Dendritic cell treated with granulocyte-macrophage colony-stimulating factor and Interleukin-4, amounts not matched to agents 40 ng/mL and 50 ng/mL, for 4 days (primary cell): ENCODE data around the gene RPL9.
"Not testable (repeated sequence)": the region's sequence is repeated elsewhere in the genome, so short reads cannot be mapped to it uniquely, and the experiment has no call there.

ENCODE experiments used
- H3K27ac Mint-ChIP-seq: one replicate; pipeline ENCODE4 v1.8.0; 2022; ENCODE audit warnings: mild to moderate bottlenecking, mixed read lengths
- H3K27me3 Mint-ChIP-seq: one replicate; pipeline ENCODE4 v1.8.0; 2022; ENCODE audit warnings: mild to moderate bottlenecking, mixed read lengths
- H3K36me3 Mint-ChIP-seq: one replicate; pipeline ENCODE4 v1.8.0; 2022; ENCODE audit warnings: low read depth, mixed read lengths
- H3K4me1 Mint-ChIP-seq: one replicate; pipeline ENCODE4 v1.8.0; 2022; ENCODE audit warnings: low read depth, mixed read lengths
- H3K4me3 Mint-ChIP-seq: one replicate; pipeline ENCODE4 v1.8.0; 2022; ENCODE audit warnings: mild to moderate bottlenecking, moderate library complexity, mixed read lengths
- H3K9me3 Mint-ChIP-seq: one replicate; pipeline ENCODE4 v1.8.0; 2022; ENCODE audit warnings: mixed read lengths
- intact Hi-C: fragments of 100-400 bp; cut with micrococcal nuclease; formaldehyde crosslinking; loops from one replicate; pipeline ENCODE4 v1.15.0; 2022

The RPL9 gene

GRCh38 chr4:39458505-39459300, at the start of gene RPL9, which contains the start of gene LIAS:
RPL9 (minus strand) TSS chr4:39458922; CDS start chr4:39458439, 483 bp downstream.
LIAS (plus strand) TSS chr4:39459056; CDS start chr4:39459118, 62 bp downstream.
- peaks cover 67% of the 10 kb centered on the region for H3K36me3 Mint-ChIP-seq

GRCh38 chr4:39505581-39505980, 46.9 kb upstream of the RPL9 start:
- Mint-ChIP-seq H3K4me1 (no peaks in the 10 kb centered on the region), H3K36me3 (peaks cover 95% of the 10 kb centered on the region), H3K27ac (no peak overlapping the region), H3K4me3 (no peak overlapping the region), H3K9me3 (no peaks in the 10 kb centered on the region), H3K27me3 (no peaks in the 10 kb centered on the region)
- intact Hi-C loops: no loop called here

More at GRCh38 chr4:39458505-39459300, at the start of gene RPL9, which contains the start of gene LIAS:
- H3K27ac Mint-ChIP-seq: peak within 1 kb of the TSS; percentile 99
- no peaks in the 10 kb centered on the region for H3K27me3 Mint-ChIP-seq
- H3K4me3 Mint-ChIP-seq: peak within 1 kb of the TSS; percentile 94
- intact Hi-C loops: loop anchor here (2.0 to 5.0 kb wide), 3 partner anchors 69 to 179 kb away; partner anchors contain the start of genes RFC1, SMIM14 and UGDH
- H3K9me3 Mint-ChIP-seq: no peaks in the 10 kb centered on the region
- peaks cover 15% of the 10 kb centered on the region for H3K4me1 Mint-ChIP-seq

- no peak overlapping the region for H3K4me3 Mint-ChIP-seq
- intact Hi-C loops: no loop called here
- no peaks in the 10 kb centered on the region for H3K27me3 Mint-ChIP-seq
- peaks cover 95% of the 10 kb centered on the region for H3K36me3 Mint-ChIP-seq
- no peaks in the 10 kb centered on the region for H3K4me1 Mint-ChIP-seq
- H3K27ac Mint-ChIP-seq: no peak overlapping the region
- H3K9me3 Mint-ChIP-seq: no peaks in the 10 kb centered on the region
These were observed 45.8 kb upstream of the RPL9 start for GRCh38 chr4:39504538-39504937.

GRCh38 chr4:39502664-39503035, 43.9 kb upstream of the RPL9 start:
- H3K27ac Mint-ChIP-seq, H3K4me1 Mint-ChIP-seq, H3K4me3 Mint-ChIP-seq, H3K27me3 Mint-ChIP-seq, intact Hi-C loops, H3K9me3 Mint-ChIP-seq: not testable (repeated sequence)
- H3K36me3 Mint-ChIP-seq: peaks cover 91% of the 10 kb centered on the region

GRCh38 chr4:39502019-39502663, 43.4 kb upstream of the RPL9 start:
- intact Hi-C loops: no loop called here
- H3K36me3 Mint-ChIP-seq: peaks cover 86% of the 10 kb centered on the region
- no peaks in the 10 kb centered on the region for H3K27me3 Mint-ChIP-seq
- H3K4me1 Mint-ChIP-seq: no peaks in the 10 kb centered on the region
- no peaks in the 10 kb centered on the region for H3K9me3 Mint-ChIP-seq
- H3K27ac Mint-ChIP-seq: no peak overlapping the region
- H3K4me3 Mint-ChIP-seq: no peak overlapping the region

- no peaks in the 10 kb centered on the region for H3K9me3 Mint-ChIP-seq
- H3K4me1 Mint-ChIP-seq: no peaks in the 10 kb centered on the region
- H3K4me3 Mint-ChIP-seq: no peak overlapping the region
- H3K27me3 Mint-ChIP-seq: no peaks in the 10 kb centered on the region
- H3K36me3 Mint-ChIP-seq: peaks cover 52% of the 10 kb centered on the region
- intact Hi-C loops: no loop called here
- H3K27ac Mint-ChIP-seq: no peak overlapping the region
These were observed 40.0 kb upstream of the RPL9 start for GRCh38 chr4:39498727-39499020.

GRCh38 chr4:39497909-39498726, 39.4 kb upstream of the RPL9 start:
- H3K9me3 Mint-ChIP-seq: no peaks in the 10 kb centered on the region

GRCh38 chr4:39495446-39496213, 36.9 kb upstream of the RPL9 start:
- Mint-ChIP-seq H3K27ac (no peak overlapping the region), H3K36me3 (peaks cover 26% of the 10 kb centered on the region), H3K4me1 (no peaks in the 10 kb centered on the region), H3K9me3 (no peaks in the 10 kb centered on the region), H3K27me3 (no peaks in the 10 kb centered on the region), H3K4me3 (no peak overlapping the region)
- intact Hi-C loops: no loop called here

More at GRCh38 chr4:39497909-39498726, 39.4 kb upstream of the RPL9 start:
- intact Hi-C loops: no loop called here
- H3K27me3 Mint-ChIP-seq: no peaks in the 10 kb centered on the region
- H3K27ac Mint-ChIP-seq: no peak overlapping the region
- no peak overlapping the region for H3K4me3 Mint-ChIP-seq
- H3K4me1 Mint-ChIP-seq: no peaks in the 10 kb centered on the region
- peaks cover 47% of the 10 kb centered on the region for H3K36me3 Mint-ChIP-seq

GRCh38 chr4:39494354-39494753, 35.6 kb upstream of the RPL9 start:
- Mint-ChIP-seq H3K27ac (no peak overlapping the region), H3K9me3 (no peaks in the 10 kb centered on the region), H3K36me3 (peaks cover 13% of the 10 kb centered on the region), H3K27me3 (no peaks in the 10 kb centered on the region), H3K4me1 (no peaks in the 10 kb centered on the region), H3K4me3 (no peak overlapping the region)
- intact Hi-C loops: no loop called here

GRCh38 chr4:39490322-39490721, 31.6 kb upstream of the RPL9 start:
- no peaks in the 10 kb centered on the region for H3K27me3 Mint-ChIP-seq
- H3K27ac Mint-ChIP-seq: no peak overlapping the region
- no peaks in the 10 kb centered on the region for H3K36me3 Mint-ChIP-seq
- no peak overlapping the region for H3K4me3 Mint-ChIP-seq
- intact Hi-C loops: no loop called here
- H3K9me3 Mint-ChIP-seq: no peaks in the 10 kb centered on the region
- H3K4me1 Mint-ChIP-seq: peaks cover 15% of the 10 kb centered on the region

- Mint-ChIP-seq H3K27ac (peak overlapping the region; percentile 60), H3K4me1 (peaks cover 30% of the 10 kb centered on the region), H3K27me3 (no peaks in the 10 kb centered on the region), H3K9me3 (no peaks in the 10 kb centered on the region), H3K36me3 (no peaks in the 10 kb centered on the region), H3K4me3 (peak overlapping the region; percentile 20)
- intact Hi-C loops: no loop called here
These were observed 27.6 kb upstream of the RPL9 start for GRCh38 chr4:39486221-39486804.

- H3K4me3 Mint-ChIP-seq: no peak overlapping the region
- no peaks in the 10 kb centered on the region for H3K9me3 Mint-ChIP-seq
- peaks cover 42% of the 10 kb centered on the region for H3K4me1 Mint-ChIP-seq
- no peaks in the 10 kb centered on the region for H3K27me3 Mint-ChIP-seq
- no peaks in the 10 kb centered on the region for H3K36me3 Mint-ChIP-seq
- intact Hi-C loops: no loop called here
- peak overlapping the region; percentile 80 for H3K27ac Mint-ChIP-seq
These were observed 26.0 kb upstream of the RPL9 start for GRCh38 chr4:39484582-39485272.
